Esophagus squamous epithelium (tissue), 4 donors: Measurements from ENCODE around the gene RELN.

Source experiments
- CTCF ChIP-seq, 6 experiments: fragments of 450-650 bp in 4 of 6; fragments of 200-600 bp in 2 of 6; sonication (generic) in 2 of 6; IDR thresholded peaks; one replicate each; pipeline ENCODE4 v1.5.1; 2016 to 2019; ENCODE audit warnings: antibody characterized with exemption in 6 of 6, mild to moderate bottlenecking in 4 of 6, moderate library complexity in 4 of 6
- POLR2A ChIP-seq, 4 donors: fragments of 450-650 bp; IDR thresholded peaks; one replicate each; pipeline ENCODE4 v1.6.1; 2017; ENCODE audit warnings: antibody characterized with exemption in 4 of 4, mild to moderate bottlenecking in 4 of 4, moderate library complexity in 3 of 4

GRCh38 chr7:103855671-103856070 lies 133.8 kb downstream of the RELN start:
- TF ChIP-seq CTCF (IDR thresholded peaks at IDR 0.05): no peak
- no peak for TF ChIP-seq POLR2A (IDR thresholded peaks at IDR 0.05)
